Endothelial cell of umbilical vein (primary cell): Measurements from ENCODE around the gene TM7SF2. TPM values are rescaled to one million over a fixed set of nuclear protein-coding genes. Genes with fewer than 3 reads are reported as not detected.

Experiments
- BruUV-seq: library from RNA; stranded (reverse); fragments of 400-500 nt; replicated peaks from 2 replicates; lab custom pipeline; 2021; lab: Mats Ljungman, UMichigan
- CTCF ChIA-PET: fragments of 300-600, 350-600 bp; sonication (Branson Sonifier 250); formaldehyde crosslinking; loops from one replicate; lab custom pipeline; 2021; ENCODE audit warnings: antibody characterized with exemption, inconsistent platforms; lab: Charles Lee
- POLR2A ChIA-PET: fragments of 300-600, 350-600 bp; sonication (Branson Sonifier 250); formaldehyde crosslinking; loops from one replicate; lab custom pipeline; 2021; ENCODE audit warnings: antibody characterized with exemption, inconsistent platforms; lab: Charles Lee
- DNase-seq: peaks from one replicate; pipeline ENCODE4 v3.0.0-alpha.2; 2011; ENCODE audit warnings: low read depth, low spot score
- FAIRE-seq: peaks from 2 replicates; lab custom pipeline; 2011; peaks lifted over from hg19 to GRCh38; lab: Jason Lieb, UNC
- H2AFZ ChIP-seq: 2 replicates; pipeline ENCODE4 v1.6.0; 2012; ENCODE audit warnings: low read depth, low read length, control low read depth, inconsistent platforms
- H3K27ac ChIP-seq: 2 replicates; pipeline ENCODE4 v1.5.1; 2011; ENCODE audit warnings: low read depth, mild to moderate bottlenecking, control low read depth, low read length, moderate library complexity; ENCODE audit not compliant: insufficient read depth
- H3K27me3 ChIP-seq, 2 experiments: 2 replicates each; pipeline versions ENCODE4 v1.6.0 to v1.6.1; 2011; ENCODE audit warnings: low read length in 2 of 2, mixed read lengths in 1 of 2; ENCODE audit not compliant: control insufficient read depth in 2 of 2, insufficient read depth in 2 of 2
- H3K36me3 ChIP-seq, 2 experiments: 2 replicates in 1 of 2; 3 replicates in 1 of 2; pipeline ENCODE4 v1.5.1; 2011; ENCODE audit warnings: low read length in 2 of 2, mild to moderate bottlenecking in 1 of 2, moderate library complexity in 1 of 2; ENCODE audit not compliant: control insufficient read depth in 2 of 2, insufficient read depth in 2 of 2; ENCODE audit errors: extremely low read depth in 1 of 2
- H3K4me1 ChIP-seq: 3 replicates; pipeline ENCODE4 v1.5.1; 2011; ENCODE audit warnings: mild to moderate bottlenecking, low read length; ENCODE audit not compliant: control insufficient read depth, insufficient read depth; ENCODE audit errors: extremely low read depth
- H3K4me2 ChIP-seq: 2 replicates; pipeline ENCODE4 v1.6.1; 2011; ENCODE audit warnings: low read length, control low read depth, mixed read lengths; ENCODE audit not compliant: insufficient read depth
- H3K4me3 ChIP-seq, 3 experiments: fragments of 200-600 bp in 1 of 3; sonication (generic), shearing (Covaris generic) in 1 of 3; replicated peaks in 1 of 3; 2 replicates each; pipeline ENCODE4 v1.5.1; 2011 to 2016; ENCODE audit warnings: control low read depth in 3 of 3, low read length in 3 of 3, mild to moderate bottlenecking in 2 of 3, inconsistent platforms in 1 of 3, low read depth in 1 of 3, moderate library complexity in 1 of 3; ENCODE audit not compliant: insufficient read depth in 1 of 3
- H3K79me2 ChIP-seq: 2 replicates; pipeline ENCODE4 v1.6.0; 2012; ENCODE audit warnings: low read length, inconsistent platforms; ENCODE audit not compliant: control insufficient read depth, insufficient read depth
- H3K9ac ChIP-seq: replicated peaks from 2 replicates; pipeline ENCODE3; 2011; ENCODE audit warnings: low read length, control low read depth; ENCODE audit not compliant: insufficient read depth; ENCODE audit errors: extremely low read depth
- H3K9me1 ChIP-seq: replicated peaks from 3 replicates; pipeline ENCODE4 v1.6.0; 2011; ENCODE audit warnings: mild to moderate bottlenecking, low read length; ENCODE audit not compliant: control insufficient read depth, insufficient read depth; ENCODE audit errors: extremely low read depth
- H3K9me3 ChIP-seq: replicated peaks from 2 replicates; pipeline ENCODE4 v1.5.1; 2012; ENCODE audit warnings: low read length, inconsistent platforms; ENCODE audit not compliant: control insufficient read depth, insufficient read depth
- H4K20me1 ChIP-seq: replicated peaks from 2 replicates; pipeline ENCODE3; 2011; ENCODE audit warnings: mild to moderate bottlenecking, low read length; ENCODE audit not compliant: control insufficient read depth, insufficient read depth; ENCODE audit errors: extremely low read depth
- CTCF ChIP-seq, 2 donors: IDR thresholded peaks; 1 replicate in 1 of 2; 2 replicates in 1 of 2; pipeline ENCODE4 v1.5.1; 2011; ENCODE audit warnings: low read length in 2 of 2, mild to moderate bottlenecking in 2 of 2, moderate library complexity in 2 of 2, control low read depth in 1 of 2, inconsistent platforms in 1 of 2, low read depth in 1 of 2; ENCODE audit not compliant: insufficient read depth in 1 of 2; ENCODE audit errors: extremely low read depth in 1 of 2
- EZH2 ChIP-seq: IDR thresholded peaks from 2 replicates; pipeline ENCODE4 v1.6.1; 2012; ENCODE audit warnings: borderline replicate concordance, low read depth, mild to moderate bottlenecking, moderate library complexity, low read length, inconsistent platforms; ENCODE audit not compliant: severe bottlenecking
- MAX ChIP-seq: IDR thresholded peaks from 2 replicates; pipeline ENCODE4 v1.6.1; 2011; ENCODE audit not compliant: insufficient read depth, insufficient read length
- POLR2A ChIP-seq: IDR thresholded peaks from 2 replicates; pipeline ENCODE4 v1.6.1; 2012; ENCODE audit warnings: low read depth, mild to moderate bottlenecking, control low read depth, low read length
- POLR2AphosphoS5 ChIP-seq: IDR thresholded peaks from 2 replicates; pipeline ENCODE4 v1.6.1; 2012; ENCODE audit warnings: low read depth, mild to moderate bottlenecking, control low read depth, low read length, moderate library complexity; ENCODE audit not compliant: insufficient read depth
- dilution Hi-C: fragments of 300-500 bp; cut with MboI; formaldehyde crosslinking; loops from one replicate; pipeline ENCODE4 v1.15.0; 2019; ENCODE audit warnings: low sequenced_read_pairs; ENCODE audit not compliant: extremely low pct_ligation_motif_present
- intact Hi-C: fragments of 100-400 bp; cut with micrococcal nuclease; formaldehyde crosslinking; loops from one replicate; pipeline ENCODE4 v1.10.0; 2022
- polyA plus RNA-seq, 4 experiments: library from polyadenylated mRNA; depleted of rRNA in 3 of 4; stranded (reverse) in 3 of 4; unstranded in 1 of 4; fragments of >200 nt; gene quantifications; 2 replicates each; pipeline versions ENCODE4 v1.2.1 to v1.2.3, GENCODE V29; 2011 to 2012; ENCODE audit warnings: missing spikeins in 1 of 4
- total RNA-seq: library from RNA; stranded (reverse); gene quantifications from 2 replicates; pipeline ENCODE4 v1.2.3, GENCODE V29; 2021

The TM7SF2 gene
- total and polyA plus RNA-seq, 2 donors (not counting 3 experiments of a cell fraction or from before 2014, with no cell fraction given): 11.6 to 47.1 TPM

GRCh38 chr11:65127473-65128181, 16.0 kb downstream of the TM7SF2 start:
- H3K9me1 ChIP-seq: no peaks in the 10 kb centered on the region
- no peak overlapping the region for H3K4me2 ChIP-seq
- DNase-seq (no peak), FAIRE-seq (no peak)
- TF ChIP-seq POLR2AphosphoS5 (no peak), CTCF (IDR thresholded peaks at IDR 0.05; ENCODE audit: extremely low read depth in 1 of 2, insufficient read depth in 1 of 2, low read depth in 1 of 2, low read length in 2 of 2) (no peak), POLR2A (no peak), MAX (no peak), EZH2 (no peak)
- POLR2A ChIA-PET: interaction anchor here (1.5 kb wide), 1 partner anchor 10 kb away, joined by 4 read pairs; the partner anchor contains the start of gene ZNHIT2
- H3K36me3 ChIP-seq: peaks cover 11 to 56% of the 10 kb centered on the region in 2 experiments
- dilution Hi-C loops (no loop called here), intact Hi-C loops (no loop called here)
- no peaks in the 10 kb centered on the region for H3K27me3 ChIP-seq
- H4K20me1 ChIP-seq: no peaks in the 10 kb centered on the region
- H2AFZ ChIP-seq: no peak overlapping the region
- H3K9me3 ChIP-seq: no peaks in the 10 kb centered on the region
- peaks cover 4% of the 10 kb centered on the region for H3K4me1 ChIP-seq
- CTCF ChIA-PET: interaction anchor here (1.2 kb wide), 2 partner anchors 10 to 17 kb away, joined by 3 read pairs; partner anchors contain the start of gene ZNHIT2
- peaks cover 12% of the 10 kb centered on the region for H3K79me2 ChIP-seq
- H3K4me3 ChIP-seq: no peak overlapping the region
- no peak overlapping the region for H3K9ac ChIP-seq
- H3K27ac ChIP-seq: no peak overlapping the region
- BruUV-seq: no TSS peak
